Measurements from ENCODE around the gene ASIC2. TPM values are rescaled to one million over a fixed set of nuclear protein-coding genes. Genes with fewer than 3 reads are reported as not detected.

ASIC2 gene
- total RNA-seq, 1 experiment from 2014 or later = 0.09 TPM

DNA sequence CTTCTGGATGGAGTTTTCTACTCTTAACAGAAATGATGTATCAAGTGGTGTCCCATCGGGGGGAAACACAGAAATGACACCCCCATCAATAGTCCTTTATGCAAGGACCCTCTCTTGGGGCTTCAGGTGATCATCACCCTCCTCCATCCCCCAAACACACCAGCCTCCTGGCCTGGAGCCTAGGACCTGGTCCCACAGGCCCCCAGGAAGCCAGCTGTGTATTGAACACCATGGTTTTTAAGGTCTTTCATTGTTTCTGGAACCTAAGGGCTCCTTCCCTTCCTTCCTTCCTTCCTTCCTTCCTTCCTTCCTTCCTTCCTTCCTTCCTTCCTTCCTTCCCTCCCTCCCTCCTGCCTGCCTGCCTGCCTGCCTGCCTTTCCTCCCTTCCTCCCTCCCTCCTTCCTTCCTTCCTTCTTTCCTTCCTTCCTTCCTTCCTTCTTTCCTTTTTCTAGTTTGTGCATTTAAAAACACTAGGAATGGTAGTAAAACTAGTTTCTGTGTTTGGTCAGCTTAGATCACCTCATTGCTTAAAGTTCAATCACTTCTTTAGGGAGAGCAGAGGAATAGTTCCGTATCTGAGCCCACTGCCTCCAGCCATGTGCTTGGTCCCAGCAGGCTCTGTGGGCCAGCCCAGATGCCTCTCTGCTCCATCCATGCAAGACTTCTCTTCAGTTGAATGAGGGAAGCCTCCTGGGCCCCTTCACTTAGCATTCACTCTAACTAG is 23.6 kb downstream of the ASIC2 start:
- Histone ChIP-seq H3K27ac (no peak overlapping the region), H3K9me3 (ENCODE audit: insufficient read depth, low read depth) (no peaks in the 10 kb centered on the region), H3K4me1 (replicated peaks; ENCODE audit: insufficient read depth) (no peaks in the 10 kb centered on the region), H4K20me1 (ENCODE audit: insufficient read depth) (no peaks in the 10 kb centered on the region), H3K4me3 (no peak overlapping the region), H2AFZ (no peak overlapping the region), H3K79me2 (ENCODE audit: low read depth) (no peaks in the 10 kb centered on the region), H3F3A (ENCODE audit: insufficient read depth, low read depth) (no peaks in the 10 kb centered on the region), H3K36me3 (ENCODE audit: low read depth) (no peaks in the 10 kb centered on the region), H3K27me3 (ENCODE audit: insufficient read depth, low read depth) (peaks cover 2% of the 10 kb centered on the region; the same call in 1 of the 2 replicates), H3K4me2 (no peak overlapping the region), H3K9me2 (ENCODE audit: insufficient read depth) (no peaks in the 10 kb centered on the region)
- intact Hi-C loops (cut with micrococcal nuclease; ENCODE audit: unreplicated experiment) = no loop called here
- no peak for DNase-seq
- TF ChIP-seq, protein P1, sequence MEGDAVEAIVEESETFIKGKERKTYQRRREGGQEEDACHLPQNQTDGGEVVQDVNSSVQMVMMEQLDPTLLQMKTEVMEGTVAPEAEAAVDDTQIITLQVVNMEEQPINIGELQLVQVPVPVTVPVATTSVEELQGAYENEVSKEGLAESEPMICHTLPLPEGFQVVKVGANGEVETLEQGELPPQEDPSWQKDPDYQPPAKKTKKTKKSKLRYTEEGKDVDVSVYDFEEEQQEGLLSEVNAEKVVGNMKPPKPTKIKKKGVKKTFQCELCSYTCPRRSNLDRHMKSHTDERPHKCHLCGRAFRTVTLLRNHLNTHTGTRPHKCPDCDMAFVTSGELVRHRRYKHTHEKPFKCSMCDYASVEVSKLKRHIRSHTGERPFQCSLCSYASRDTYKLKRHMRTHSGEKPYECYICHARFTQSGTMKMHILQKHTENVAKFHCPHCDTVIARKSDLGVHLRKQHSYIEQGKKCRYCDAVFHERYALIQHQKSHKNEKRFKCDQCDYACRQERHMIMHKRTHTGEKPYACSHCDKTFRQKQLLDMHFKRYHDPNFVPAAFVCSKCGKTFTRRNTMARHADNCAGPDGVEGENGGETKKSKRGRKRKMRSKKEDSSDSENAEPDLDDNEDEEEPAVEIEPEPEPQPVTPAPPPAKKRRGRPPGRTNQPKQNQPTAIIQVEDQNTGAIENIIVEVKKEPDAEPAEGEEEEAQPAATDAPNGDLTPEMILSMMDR (conservative IDR thresholded peaks at IDR 0.05) = no peak
- TF ChIP-seq EZH2 (IDR thresholded peaks at IDR 0.05; ENCODE audit: low read depth) = no peak
- ChIA-PET CTCF (no interaction called here), POLR2A (ENCODE audit: unreplicated experiment) (no interaction called here)
- BruUV-seq (replicated peaks) = no TSS peak

DNA sequence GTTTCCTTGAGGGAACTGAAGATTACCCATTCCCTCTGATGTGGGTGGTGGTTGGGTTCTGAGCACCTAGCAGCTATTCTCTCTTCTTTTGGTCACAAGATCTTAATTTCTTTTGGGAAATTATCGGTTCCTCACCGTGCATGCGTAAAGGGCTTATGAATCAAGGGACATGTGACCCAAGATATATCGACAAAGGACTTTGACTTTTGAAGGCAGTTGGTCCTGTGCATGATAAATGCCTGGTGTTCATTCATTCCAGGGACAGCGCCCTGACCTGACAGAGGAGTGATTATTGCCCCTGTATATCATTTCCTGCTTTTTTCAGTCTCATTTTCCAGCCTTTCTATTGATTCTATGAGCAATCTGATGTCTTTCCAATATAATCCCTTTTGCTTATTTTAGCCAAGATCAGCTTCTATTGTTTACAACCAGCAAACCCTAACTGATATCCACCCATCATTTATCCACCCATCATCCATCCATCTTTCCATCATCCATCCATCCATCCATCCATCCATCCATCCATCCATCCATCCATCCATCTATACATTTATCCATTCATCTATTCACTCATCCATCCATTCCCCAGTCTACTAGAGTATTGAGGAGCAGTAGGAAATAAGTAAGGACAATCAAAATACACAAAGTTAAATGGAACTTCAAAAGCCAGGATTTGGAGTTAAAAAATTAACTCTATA is 25.1 kb downstream of the ASIC2 start:
- H4K20me1 ChIP-seq (ENCODE audit: insufficient read depth) = no peaks in the 10 kb centered on the region
- H3K36me3 ChIP-seq (ENCODE audit: low read depth) = no peaks in the 10 kb centered on the region
- no peaks in the 10 kb centered on the region for H3K79me2 ChIP-seq (ENCODE audit: low read depth)
- BruUV-seq (replicated peaks) = TSS peak; percentile 71
- no peaks in the 10 kb centered on the region for H3F3A ChIP-seq (ENCODE audit: insufficient read depth, low read depth)
- no peak overlapping the region for H3K4me3 ChIP-seq
- H3K4me1 ChIP-seq (replicated peaks; ENCODE audit: insufficient read depth) = no peaks in the 10 kb centered on the region
- ChIA-PET CTCF (no interaction called here), POLR2A (ENCODE audit: unreplicated experiment) (no interaction called here)
- intact Hi-C loops (cut with micrococcal nuclease; ENCODE audit: unreplicated experiment) = loop anchor here (1.0 to 2.0 kb wide), 3 partner anchors 17 to 156 kb away; no protein-coding TSS in a partner anchor
- peaks cover 16% of the 10 kb centered on the region for H3K27me3 ChIP-seq (ENCODE audit: insufficient read depth, low read depth)
- no peaks in the 10 kb centered on the region for H3K9me2 ChIP-seq (ENCODE audit: insufficient read depth)
- no peak overlapping the region for H2AFZ ChIP-seq
- no peak overlapping the region for H3K4me2 ChIP-seq
- no peak overlapping the region for H3K27ac ChIP-seq
- no peaks in the 10 kb centered on the region for H3K9me3 ChIP-seq (ENCODE audit: insufficient read depth, low read depth)
- no peak for DNase-seq
- TF ChIP-seq, protein P1 (conservative IDR thresholded peaks at IDR 0.05) = no peak
- no peak for TF ChIP-seq EZH2 (IDR thresholded peaks at IDR 0.05; ENCODE audit: low read depth)

DNA sequence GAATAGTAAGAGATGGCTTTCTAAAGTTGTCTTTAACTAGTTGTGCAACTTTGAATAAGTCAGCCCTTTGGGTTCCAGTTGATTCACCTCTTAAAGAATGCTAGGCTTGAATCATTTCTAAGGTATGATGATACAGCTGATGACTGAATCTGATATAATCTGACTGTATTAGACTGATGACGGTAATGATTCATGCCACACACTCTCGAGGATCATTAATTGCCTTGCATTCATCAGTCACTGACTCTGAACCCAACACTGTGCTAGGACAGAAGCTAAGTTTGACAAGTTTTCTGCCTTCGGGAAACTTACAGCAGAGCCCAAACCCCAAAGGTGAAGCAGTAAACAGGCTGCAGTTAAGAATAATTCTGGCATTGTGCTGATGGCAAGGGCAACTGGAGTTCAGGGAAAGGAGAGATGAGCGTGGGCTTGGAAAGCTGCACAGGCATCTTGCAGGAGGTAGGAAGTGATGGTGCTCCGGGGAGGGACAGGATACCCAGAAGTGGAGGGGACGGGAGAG is 25.8 kb downstream of the ASIC2 start:
- Histone ChIP-seq H4K20me1 (ENCODE audit: insufficient read depth) (no peaks in the 10 kb centered on the region), H3K27me3 (ENCODE audit: insufficient read depth, low read depth) (peaks cover 22% of the 10 kb centered on the region), H3F3A (ENCODE audit: insufficient read depth, low read depth) (no peaks in the 10 kb centered on the region), H2AFZ (no peak overlapping the region), H3K27ac (no peak overlapping the region), H3K9me2 (ENCODE audit: insufficient read depth) (no peaks in the 10 kb centered on the region), H3K4me3 (no peak overlapping the region), H3K36me3 (ENCODE audit: low read depth) (no peaks in the 10 kb centered on the region), H3K4me2 (no peak overlapping the region), H3K9me3 (ENCODE audit: insufficient read depth, low read depth) (no peaks in the 10 kb centered on the region), H3K4me1 (replicated peaks; ENCODE audit: insufficient read depth) (no peaks in the 10 kb centered on the region), H3K79me2 (ENCODE audit: low read depth) (no peaks in the 10 kb centered on the region)
- DNase-seq = peak; percentile 42 to 50
- intact Hi-C loops (cut with micrococcal nuclease; ENCODE audit: unreplicated experiment) = loop anchor here (1.0 to 2.0 kb wide), 3 partner anchors 17 to 155 kb away; no protein-coding TSS in a partner anchor
- TF ChIP-seq, protein P1 (conservative IDR thresholded peaks at IDR 0.05) = no peak
- no peak for TF ChIP-seq EZH2 (IDR thresholded peaks at IDR 0.05; ENCODE audit: low read depth)
- POLR2A ChIA-PET (ENCODE audit: unreplicated experiment) = interaction anchor here (0.7 kb wide), 1 partner anchor 759 kb away, joined by 6 read pairs; no protein-coding TSS in a partner anchor
- no TSS peak for BruUV-seq (replicated peaks)
- CTCF ChIA-PET = no interaction called here
